ENCODE data around the gene CNNM2.
A peak's percentile ranks its signal among the peaks of the same experiment; 100 is the strongest.

The CNNM2 gene

GRCh38 chr10:103117247-103117646 is 199.2 kb downstream of the CNNM2 start:
- H3K4me1 ChIP-seq: peaks cover 0 to 90% (median 41%) of the 10 kb centered on the region in 4 donors
- no peaks in the 10 kb centered on the region for H3K9me3 ChIP-seq
- H3K27ac ChIP-seq: peak overlapping the region in 1 of 2 donors; percentile 21
- DNase-seq: no peak
- no peaks in the 10 kb centered on the region for H3K27me3 ChIP-seq
- intact Hi-C loops (cut with DNase I; ENCODE audit: low total_unique reads): no loop called here
- no peak for TF ChIP-seq CTCF (IDR thresholded peaks at IDR 0.05)
- no peak overlapping the region for H3K4me3 ChIP-seq
- peaks cover 0 to 4% (median 0%) of the 10 kb centered on the region in 3 donors for H3K36me3 ChIP-seq

GRCh38 chr10:103120546-103120945 is 202.5 kb downstream of the CNNM2 start:
- Histone ChIP-seq H3K36me3 (no peaks in the 10 kb centered on the region), H3K9me3 (no peaks in the 10 kb centered on the region), H3K27me3 (no peaks in the 10 kb centered on the region), H3K27ac (peak overlapping the region; percentile 66 to 78), H3K4me1 (peaks cover 0 to 96% (median 60%) of the 10 kb centered on the region in 4 donors), H3K4me3 (no peak overlapping the region)
- DNase-seq: no peak
- no peak for TF ChIP-seq CTCF (IDR thresholded peaks at IDR 0.05)
- intact Hi-C loops (cut with DNase I; ENCODE audit: low total_unique reads): no loop called here

- no peaks in the 10 kb centered on the region for H3K36me3 ChIP-seq
- no peaks in the 10 kb centered on the region for H3K27me3 ChIP-seq
- H3K9me3 ChIP-seq: no peaks in the 10 kb centered on the region
- no peak for TF ChIP-seq CTCF (IDR thresholded peaks at IDR 0.05)
- intact Hi-C loops (cut with DNase I; ENCODE audit: low total_unique reads): no loop called here
- DNase-seq: no peak
- peak overlapping the region; percentile 66 to 78 for H3K27ac ChIP-seq
- H3K4me3 ChIP-seq: no peak overlapping the region
- H3K4me1 ChIP-seq: peaks cover 0 to 98% (median 66%) of the 10 kb centered on the region in 4 donors
Observed at GRCh38 chr10:103120977-103121735, 203.1 kb downstream of the CNNM2 start.

- Histone ChIP-seq H3K27me3 (no peaks in the 10 kb centered on the region), H3K4me1 (peaks cover 0 to 93% (median 67%) of the 10 kb centered on the region in 4 donors), H3K27ac (peak overlapping the region; percentile 66 to 78), H3K4me3 (peak overlapping the region; percentile 1 to 6), H3K36me3 (no peaks in the 10 kb centered on the region), H3K9me3 (no peaks in the 10 kb centered on the region)
- intact Hi-C loops (cut with DNase I; ENCODE audit: low total_unique reads): no loop called here
- TF ChIP-seq CTCF (IDR thresholded peaks at IDR 0.05): peak; percentile 13 to 19
- no peak for DNase-seq
Observed at GRCh38 chr10:103123282-103124024, 205.4 kb downstream of the CNNM2 start.

- H3K36me3 ChIP-seq: no peaks in the 10 kb centered on the region
- peak overlapping the region; percentile 66 to 78 for H3K27ac ChIP-seq
- no peaks in the 10 kb centered on the region for H3K9me3 ChIP-seq
- H3K27me3 ChIP-seq: no peaks in the 10 kb centered on the region
- TF ChIP-seq CTCF (IDR thresholded peaks at IDR 0.05): no peak
- H3K4me3 ChIP-seq: no peak overlapping the region
- no peak for DNase-seq
- intact Hi-C loops (cut with DNase I; ENCODE audit: low total_unique reads): no loop called here
- H3K4me1 ChIP-seq: peaks cover 0 to 82% (median 61%) of the 10 kb centered on the region in 4 donors
Observed at GRCh38 chr10:103124420-103125096, 206.5 kb downstream of the CNNM2 start.
